ENCODE data around the gene IL18R1.

The IL18R1 gene

GRCh38 chr2:102442967-102443828 is 87.6 kb downstream of the IL18R1 start:
- no peaks in the 10 kb centered on the region for H3K9me2 ChIP-seq (replicated peaks; ENCODE audit: control insufficient read depth, low read length)
- no peaks in the 10 kb centered on the region for H3F3A ChIP-seq (ENCODE audit: control insufficient read depth, insufficient read depth)
- no peaks in the 10 kb centered on the region for H3K79me2 ChIP-seq (ENCODE audit: control insufficient read depth, low read length)
- H4K20me1 ChIP-seq (ENCODE audit: control insufficient read depth, insufficient read depth, low read depth, low read length) = no peaks in the 10 kb centered on the region
- H3K36me3 ChIP-seq (ENCODE audit: control insufficient read depth, low read length) = no peaks in the 10 kb centered on the region
- no peak overlapping the region for H3K4me2 ChIP-seq (ENCODE audit: low read length)
- peak; percentile 66 for TF ChIP-seq CTCF (IDR thresholded peaks at IDR 0.05; ENCODE audit: low read depth, low read length, poor library complexity, severe bottlenecking)
- no peak for TF ChIP-seq EZH2phosphoT487 (IDR thresholded peaks at IDR 0.05; ENCODE audit: borderline replicate concordance, low read length)
- H3K27me3 ChIP-seq (ENCODE audit: control insufficient read depth, low read length) = no peaks in the 10 kb centered on the region
- no peak overlapping the region for H3K4me3 ChIP-seq (ENCODE audit: low read length)
- H3K27ac ChIP-seq (ENCODE audit: low read depth, low read length) = no peak overlapping the region
- H3K4me1 ChIP-seq (ENCODE audit: control insufficient read depth, low read length) = no peaks in the 10 kb centered on the region
- H3K9me3 ChIP-seq (ENCODE audit: control insufficient read depth, insufficient read depth, low read length) = no peaks in the 10 kb centered on the region

GRCh38 chr2:102444233-102444632 is 88.6 kb downstream of the IL18R1 start:
- TF ChIP-seq CTCF (IDR thresholded peaks at IDR 0.05; ENCODE audit: low read depth, low read length, poor library complexity, severe bottlenecking) = no peak
- no peak for TF ChIP-seq EZH2phosphoT487 (IDR thresholded peaks at IDR 0.05; ENCODE audit: borderline replicate concordance, low read length)
- Histone ChIP-seq H3F3A (ENCODE audit: control insufficient read depth, insufficient read depth) (no peaks in the 10 kb centered on the region), H3K4me3 (ENCODE audit: low read length) (no peak overlapping the region), H3K9me2 (replicated peaks; ENCODE audit: control insufficient read depth, low read length) (no peaks in the 10 kb centered on the region), H3K27me3 (ENCODE audit: control insufficient read depth, low read length) (no peaks in the 10 kb centered on the region), H3K27ac (ENCODE audit: low read depth, low read length) (no peak overlapping the region), H3K4me2 (ENCODE audit: low read length) (no peak overlapping the region), H3K9me3 (ENCODE audit: control insufficient read depth, insufficient read depth, low read length) (no peaks in the 10 kb centered on the region), H3K36me3 (ENCODE audit: control insufficient read depth, low read length) (no peaks in the 10 kb centered on the region), H4K20me1 (ENCODE audit: control insufficient read depth, insufficient read depth, low read depth, low read length) (no peaks in the 10 kb centered on the region), H3K79me2 (ENCODE audit: control insufficient read depth, low read length) (no peaks in the 10 kb centered on the region), H3K4me1 (ENCODE audit: control insufficient read depth, low read length) (no peaks in the 10 kb centered on the region)

GRCh38 chr2:102446936-102447335 is 91.3 kb downstream of the IL18R1 start:
- Histone ChIP-seq H3K27ac (ENCODE audit: low read depth, low read length) (no peak overlapping the region), H3K36me3 (ENCODE audit: control insufficient read depth, low read length) (no peaks in the 10 kb centered on the region), H3K9me3 (ENCODE audit: control insufficient read depth, insufficient read depth, low read length) (no peaks in the 10 kb centered on the region), H4K20me1 (ENCODE audit: control insufficient read depth, insufficient read depth, low read depth, low read length) (no peaks in the 10 kb centered on the region), H3K79me2 (ENCODE audit: control insufficient read depth, low read length) (no peaks in the 10 kb centered on the region), H3K4me2 (ENCODE audit: low read length) (no peak overlapping the region), H3K4me1 (ENCODE audit: control insufficient read depth, low read length) (no peaks in the 10 kb centered on the region), H3K4me3 (ENCODE audit: low read length) (no peak overlapping the region), H3F3A (ENCODE audit: control insufficient read depth, insufficient read depth) (no peaks in the 10 kb centered on the region), H3K9me2 (replicated peaks; ENCODE audit: control insufficient read depth, low read length) (no peaks in the 10 kb centered on the region), H3K27me3 (ENCODE audit: control insufficient read depth, low read length) (no peaks in the 10 kb centered on the region)
- TF ChIP-seq EZH2phosphoT487 (IDR thresholded peaks at IDR 0.05; ENCODE audit: borderline replicate concordance, low read length) = no peak
- TF ChIP-seq CTCF (IDR thresholded peaks at IDR 0.05; ENCODE audit: low read depth, low read length, poor library complexity, severe bottlenecking) = no peak
